ENCODE results near the gene PIK3R4.

PIK3R4 gene

GRCh38 chr3:130741946-130742610 is 4.6 kb downstream of the PIK3R4 start:
- DNase-seq (ENCODE audit: low read depth in 2 of 2), result no peak

- no peak for DNase-seq (ENCODE audit: low read depth in 2 of 2)
These were observed 6.8 kb downstream of the PIK3R4 start for GRCh38 chr3:130739848-130740247.

- no peak for DNase-seq (ENCODE audit: low read depth in 2 of 2)
These were observed 8.4 kb downstream of the PIK3R4 start for GRCh38 chr3:130738241-130738640.

- no peak for DNase-seq (ENCODE audit: low read depth in 2 of 2)
These were observed 9.0 kb downstream of the PIK3R4 start for GRCh38 chr3:130737622-130738021.

GRCh38 chr3:130733236-130733875 is 13.3 kb downstream of the PIK3R4 start:
- no peak for DNase-seq (ENCODE audit: low read depth in 2 of 2)

GRCh38 chr3:130732501-130732900 is 14.1 kb downstream of the PIK3R4 start:
- DNase-seq (ENCODE audit: low read depth in 2 of 2), result no peak

- no peak for DNase-seq (ENCODE audit: low read depth in 2 of 2)
These were observed 14.8 kb downstream of the PIK3R4 start for GRCh38 chr3:130731817-130732216.

GRCh38 chr3:130729154-130729553 is 17.5 kb downstream of the PIK3R4 start:
- DNase-seq (ENCODE audit: low read depth in 2 of 2), result no peak

GRCh38 chr3:130728037-130728436 is 18.6 kb downstream of the PIK3R4 start:
- DNase-seq (ENCODE audit: low read depth in 2 of 2), result no peak

- DNase-seq (ENCODE audit: low read depth in 2 of 2), result no peak
These were observed 20.9 kb downstream of the PIK3R4 start for GRCh38 chr3:130725746-130726145.

- DNase-seq (ENCODE audit: low read depth in 2 of 2), result no peak
These were observed 31.0 kb downstream of the PIK3R4 start for GRCh38 chr3:130715616-130716015.

- DNase-seq (ENCODE audit: low read depth in 2 of 2), result no peak
These were observed 33.8 kb downstream of the PIK3R4 start for GRCh38 chr3:130712718-130713423.

- DNase-seq (ENCODE audit: low read depth in 2 of 2), result no peak
These were observed 34.9 kb downstream of the PIK3R4 start for GRCh38 chr3:130711565-130712324.

GRCh38 chr3:130709671-130710070 is 37.0 kb downstream of the PIK3R4 start:
- DNase-seq (ENCODE audit: low read depth in 2 of 2), result no peak

- DNase-seq (ENCODE audit: low read depth in 2 of 2), result no peak
These were observed 38.6 kb downstream of the PIK3R4 start for GRCh38 chr3:130707902-130708601.

GRCh38 chr3:130705501-130705900 is 41.1 kb downstream of the PIK3R4 start:
- no peak for DNase-seq (ENCODE audit: low read depth in 2 of 2)

- no peak for DNase-seq (ENCODE audit: low read depth in 2 of 2)
These were observed 43.6 kb downstream of the PIK3R4 start for GRCh38 chr3:130702985-130703384.

- no peak for DNase-seq (ENCODE audit: low read depth in 2 of 2)
These were observed 46.1 kb downstream of the PIK3R4 start for GRCh38 chr3:130700541-130700940.

GRCh38 chr3:130699765-130700164 is 46.9 kb downstream of the PIK3R4 start:
- DNase-seq (ENCODE audit: low read depth in 2 of 2), result no peak

- no peak for DNase-seq (ENCODE audit: low read depth in 2 of 2)
These were observed 53.3 kb downstream of the PIK3R4 start for GRCh38 chr3:130693314-130693713.

GRCh38 chr3:130692455-130692854 is 54.2 kb downstream of the PIK3R4 start:
- no peak for DNase-seq (ENCODE audit: low read depth in 2 of 2)

Data from stimulated activated CD8-positive, alpha-beta memory T cell treated with anti-CD3 and anti-CD28 coated beads, Interleukin-15, amount 100 ng/mL, for 4 hours (primary cell).